ENCODE results near the gene SCIN. TPM values are rescaled to one million over a fixed set of nuclear protein-coding genes. Genes with fewer than 3 reads are reported as not detected.
"Not testable (repeated sequence)": the region's sequence is repeated elsewhere in the genome, so short reads cannot be mapped to it uniquely, and the experiment has no call there.

SCIN gene
- total RNA-seq (ENCODE audit: low replicate concordance) = 3.4 and 3.9 TPM in 2 replicates
- long read RNA-seq, full-length matches to known transcripts = 18 of 21 reads
- long read RNA-seq, partial matches to known transcripts = 2 of 21 reads
- long read RNA-seq, other reads (novel, unspliced or antisense) = 1 of 21 reads

DNA sequence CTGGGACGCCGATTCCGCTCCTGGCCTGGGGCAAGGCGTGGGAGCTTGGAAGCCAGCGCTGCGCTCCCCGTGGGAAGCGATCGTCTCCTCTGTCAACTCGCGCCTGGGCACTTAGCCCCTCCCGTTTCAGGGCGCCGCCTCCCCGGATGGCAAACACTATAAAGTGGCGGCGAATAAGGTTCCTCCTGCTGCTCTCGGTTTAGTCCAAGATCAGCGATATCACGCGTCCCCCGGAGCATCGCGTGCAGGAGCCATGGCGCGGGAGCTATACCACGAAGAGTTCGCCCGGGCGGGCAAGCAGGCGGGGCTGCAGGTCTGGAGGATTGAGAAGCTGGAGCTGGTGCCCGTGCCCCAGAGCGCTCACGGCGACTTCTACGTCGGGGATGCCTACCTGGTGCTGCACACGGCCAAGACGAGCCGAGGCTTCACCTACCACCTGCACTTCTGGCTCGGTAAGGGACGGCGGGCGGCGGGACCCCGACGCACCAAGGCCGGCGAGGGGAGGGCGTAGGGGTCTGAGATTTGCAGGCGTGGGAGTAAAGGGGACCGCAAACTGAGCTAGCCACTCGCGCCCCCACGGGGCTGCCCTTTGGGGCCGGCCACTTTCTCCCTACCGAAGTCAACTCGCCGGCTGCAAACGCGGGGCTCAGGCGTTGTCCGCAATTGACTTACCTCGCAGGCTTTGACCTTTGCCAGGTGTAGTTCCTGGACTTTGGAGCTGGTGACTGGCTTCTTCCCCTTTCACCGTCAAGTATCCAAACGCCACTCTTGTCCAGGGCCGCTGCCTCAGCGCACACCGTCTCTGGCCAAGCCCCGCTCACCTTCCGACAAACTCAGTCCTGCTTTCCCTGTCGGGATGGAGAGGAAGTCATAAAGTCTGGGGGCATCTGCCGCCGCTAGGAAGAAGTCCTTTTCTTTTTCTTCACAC is at the start of gene SCIN:
Gene SCIN, plus strand, starts transcription at position 187 of the 928 bp plus-strand sequence. Its CDS starts 67 bp downstream, at position 254.
- H3K4me3 Mint-ChIP-seq = peak within 1 kb of the TSS; percentile 91
- peaks cover 7% of the 10 kb centered on the region for H3K4me1 Mint-ChIP-seq (ENCODE audit: unreplicated experiment)
- DNase-seq (ENCODE audit: extremely low spot score, unreplicated experiment) = no peak
- TF ChIP-seq, protein P1, sequence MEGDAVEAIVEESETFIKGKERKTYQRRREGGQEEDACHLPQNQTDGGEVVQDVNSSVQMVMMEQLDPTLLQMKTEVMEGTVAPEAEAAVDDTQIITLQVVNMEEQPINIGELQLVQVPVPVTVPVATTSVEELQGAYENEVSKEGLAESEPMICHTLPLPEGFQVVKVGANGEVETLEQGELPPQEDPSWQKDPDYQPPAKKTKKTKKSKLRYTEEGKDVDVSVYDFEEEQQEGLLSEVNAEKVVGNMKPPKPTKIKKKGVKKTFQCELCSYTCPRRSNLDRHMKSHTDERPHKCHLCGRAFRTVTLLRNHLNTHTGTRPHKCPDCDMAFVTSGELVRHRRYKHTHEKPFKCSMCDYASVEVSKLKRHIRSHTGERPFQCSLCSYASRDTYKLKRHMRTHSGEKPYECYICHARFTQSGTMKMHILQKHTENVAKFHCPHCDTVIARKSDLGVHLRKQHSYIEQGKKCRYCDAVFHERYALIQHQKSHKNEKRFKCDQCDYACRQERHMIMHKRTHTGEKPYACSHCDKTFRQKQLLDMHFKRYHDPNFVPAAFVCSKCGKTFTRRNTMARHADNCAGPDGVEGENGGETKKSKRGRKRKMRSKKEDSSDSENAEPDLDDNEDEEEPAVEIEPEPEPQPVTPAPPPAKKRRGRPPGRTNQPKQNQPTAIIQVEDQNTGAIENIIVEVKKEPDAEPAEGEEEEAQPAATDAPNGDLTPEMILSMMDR (conservative IDR thresholded peaks at IDR 0.05) = no peak
- no peaks in the 10 kb centered on the region for H3K9me3 Mint-ChIP-seq
- no peaks in the 10 kb centered on the region for H3K36me3 Mint-ChIP-seq
- H3K27me3 Mint-ChIP-seq = peaks cover 55% of the 10 kb centered on the region
- H3K27ac Mint-ChIP-seq = peak within 1 kb of the TSS; percentile 57

- Mint-ChIP-seq H3K4me3 (no peak overlapping the region), H3K4me1 (ENCODE audit: unreplicated experiment) (no peaks in the 10 kb centered on the region), H3K36me3 (no peaks in the 10 kb centered on the region), H3K27me3 (no peaks in the 10 kb centered on the region), H3K9me3 (no peaks in the 10 kb centered on the region), H3K27ac (no peak overlapping the region)
- TF ChIP-seq, protein P1 (conservative IDR thresholded peaks at IDR 0.05) = peak; percentile 87
- no peak for DNase-seq (ENCODE audit: extremely low spot score, unreplicated experiment)
Measured at GRCh38 chr7:12524794-12525386, 45.6 kb upstream of the SCIN start.

DNA sequence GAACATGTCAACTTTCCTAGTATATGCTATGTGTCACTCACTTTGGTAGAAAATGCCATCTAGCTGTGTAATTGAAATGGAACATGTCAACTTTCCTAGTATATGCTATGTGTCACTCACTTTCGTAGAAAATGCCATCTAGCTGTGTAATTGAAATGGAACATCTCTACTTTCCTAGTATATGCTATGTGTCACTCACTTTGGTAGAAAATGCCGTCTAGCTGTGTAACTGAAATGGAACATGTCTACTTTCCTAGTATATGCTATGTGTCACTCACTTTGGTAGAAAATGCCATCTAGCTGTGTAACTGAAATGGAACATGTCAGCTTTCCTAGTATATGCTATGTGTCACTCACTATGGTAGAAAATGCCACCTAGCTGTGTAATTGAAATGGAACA is 43.8 kb upstream of the SCIN start:
- H3K36me3 Mint-ChIP-seq = not testable (repeated sequence)

DNA sequence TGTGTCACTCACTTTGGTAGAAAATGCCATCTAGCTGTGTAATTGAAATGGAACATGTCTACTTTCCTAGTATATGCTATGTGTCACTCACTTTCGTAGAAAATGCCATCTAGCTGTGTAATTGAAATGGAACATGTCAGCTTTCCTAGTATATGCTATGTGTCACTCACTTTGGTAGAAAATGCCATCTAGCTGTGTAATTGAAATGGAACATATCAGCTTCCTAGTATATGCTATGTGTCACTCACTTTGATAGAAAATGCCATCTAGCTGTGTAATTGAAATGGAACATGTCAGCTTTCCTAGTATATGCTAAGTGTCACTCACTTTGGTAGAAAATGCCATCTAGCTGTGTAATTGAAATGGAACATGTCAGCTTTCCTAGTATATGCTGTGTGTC is 42.9 kb upstream of the SCIN start:
- H3K4me1 Mint-ChIP-seq (ENCODE audit: unreplicated experiment); H3K9me3 Mint-ChIP-seq; H3K36me3 Mint-ChIP-seq; H3K27me3 Mint-ChIP-seq; H3K27ac Mint-ChIP-seq; H3K4me3 Mint-ChIP-seq; DNase-seq (ENCODE audit: extremely low spot score, unreplicated experiment): not testable (repeated sequence)

More for the DNA sequence above, 43.8 kb upstream of the SCIN start:
- H3K9me3 Mint-ChIP-seq; H3K27me3 Mint-ChIP-seq; H3K27ac Mint-ChIP-seq; H3K4me1 Mint-ChIP-seq (ENCODE audit: unreplicated experiment); H3K4me3 Mint-ChIP-seq; DNase-seq (ENCODE audit: extremely low spot score, unreplicated experiment): not testable (repeated sequence)

DNA sequence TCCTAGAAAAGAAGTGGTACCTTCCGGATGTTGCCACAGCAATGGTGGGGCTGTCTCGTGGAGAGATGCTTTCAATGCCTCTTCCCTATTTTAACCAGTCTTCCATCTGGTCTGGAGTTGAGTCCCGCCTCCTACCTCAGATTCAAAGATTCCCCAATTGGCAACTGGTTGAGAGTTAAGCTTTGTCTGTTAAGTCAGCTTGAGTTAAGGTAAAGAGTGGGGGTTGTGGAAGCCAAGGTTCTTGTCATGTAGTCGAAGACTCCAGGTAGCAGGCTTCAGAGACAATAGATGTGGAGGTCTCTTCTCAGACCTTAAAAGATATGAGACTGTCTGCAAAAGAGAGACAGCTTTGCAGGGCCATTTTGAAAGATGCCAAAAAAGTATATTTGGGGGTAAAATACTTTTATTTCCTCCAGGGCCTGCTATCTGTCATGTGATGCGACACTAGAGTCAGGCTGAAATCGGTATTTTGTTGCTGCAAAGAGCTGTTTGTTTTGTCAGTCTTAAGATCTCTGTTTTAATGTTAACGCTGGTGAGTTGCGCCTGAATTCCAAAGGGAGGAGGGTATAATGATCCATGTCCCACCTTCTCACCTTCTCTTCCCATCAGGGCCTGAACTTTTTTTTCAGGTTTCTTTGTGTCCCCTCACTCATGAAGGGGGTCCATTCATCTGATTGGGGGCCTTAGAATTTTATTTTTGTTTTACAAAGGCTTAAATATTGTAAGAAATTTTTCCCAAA is 40.4 kb upstream of the SCIN start:
- Mint-ChIP-seq H3K4me1 (ENCODE audit: unreplicated experiment) (no peaks in the 10 kb centered on the region), H3K27ac (no peak overlapping the region), H3K36me3 (no peaks in the 10 kb centered on the region), H3K4me3 (no peak overlapping the region), H3K9me3 (no peaks in the 10 kb centered on the region), H3K27me3 (no peaks in the 10 kb centered on the region)
- TF ChIP-seq, protein P1 (conservative IDR thresholded peaks at IDR 0.05) = no peak
- DNase-seq (ENCODE audit: extremely low spot score, unreplicated experiment) = no peak

GRCh38 chr7:12531784-12532183 is 38.7 kb upstream of the SCIN start:
- Mint-ChIP-seq H3K36me3 (no peaks in the 10 kb centered on the region), H3K4me1 (ENCODE audit: unreplicated experiment) (no peaks in the 10 kb centered on the region), H3K9me3 (peaks cover 8% of the 10 kb centered on the region), H3K27me3 (no peaks in the 10 kb centered on the region), H3K4me3 (no peak overlapping the region), H3K27ac (no peak overlapping the region)
- DNase-seq (ENCODE audit: extremely low spot score, unreplicated experiment) = no peak
- TF ChIP-seq, protein P1 (conservative IDR thresholded peaks at IDR 0.05) = no peak

Measured in type B pancreatic cell (in vitro differentiated cells).